Karpas-422 (cell line): ENCODE results near the gene NTHL1. TPM values are rescaled to one million over a fixed set of nuclear protein-coding genes. Genes with fewer than 3 reads are reported as not detected.

Experiments
- DNase-seq: peaks from one replicate; pipeline ENCODE4 v3.0.0-alpha.2; 2015
- H2AFZ ChIP-seq: fragments of 200-600 bp; sonication (generic); 2 replicates; pipeline ENCODE4 v1.6.1; 2014; ENCODE audit warnings: antibody characterized with exemption, low read length, mixed read lengths
- H3K27ac ChIP-seq: fragments of 200-600 bp; sonication (generic); 2 replicates; pipeline ENCODE4 v1.5.1; 2014; ENCODE audit warnings: mild to moderate bottlenecking, low read length, moderate library complexity
- H3K27me3 ChIP-seq: fragments of 200-600 bp; sonication (generic); 2 replicates; pipeline ENCODE4 v1.6.1; 2014; ENCODE audit warnings: low read length, mixed read lengths
- H3K36me3 ChIP-seq: fragments of 200-600 bp; sonication (generic); 2 replicates; pipeline ENCODE4 v1.6.1; 2014; ENCODE audit warnings: low read length, mixed read lengths; ENCODE audit not compliant: insufficient read depth
- H3K4me1 ChIP-seq: fragments of 200-600 bp; sonication (generic); 2 replicates; pipeline ENCODE4 v1.6.1; 2014; ENCODE audit warnings: mild to moderate bottlenecking, low read length, mixed read lengths
- H3K4me2 ChIP-seq: fragments of 200-600 bp; sonication (generic); 2 replicates; pipeline ENCODE4 v1.6.1; 2014; ENCODE audit warnings: low read length, low read depth, mild to moderate bottlenecking; ENCODE audit not compliant: poor library complexity, severe bottlenecking
- H3K4me3 ChIP-seq: fragments of 200-600 bp; sonication (generic); 2 replicates; pipeline ENCODE4 v1.5.1; 2014; ENCODE audit warnings: mild to moderate bottlenecking, antibody characterized with exemption, low read length, mixed read lengths
- H3K79me2 ChIP-seq: fragments of 200-600 bp; sonication (generic); 2 replicates; pipeline ENCODE4 v1.6.1; 2014; ENCODE audit warnings: mild to moderate bottlenecking, low read length, mixed read lengths
- H3K9ac ChIP-seq: fragments of 200-600 bp; sonication (generic); 2 replicates; pipeline ENCODE4 v1.6.0; 2014; ENCODE audit warnings: low read length
- H3K9me2 ChIP-seq: fragments of 200-600 bp; sonication (generic), shearing (Covaris generic); replicated peaks from 2 replicates; pipeline ENCODE4 v1.6.0; 2014; ENCODE audit warnings: mild to moderate bottlenecking, low read length, moderate library complexity; ENCODE audit not compliant: insufficient read depth
- H3K9me3 ChIP-seq: fragments of 300-700, 200-600 bp; sonication (generic); 2 replicates; pipeline ENCODE4 v1.6.1; 2014; ENCODE audit warnings: low read length, mixed read lengths
- H4K20me1 ChIP-seq: fragments of 200-600 bp; sonication (generic); 2 replicates; pipeline ENCODE4 v1.6.1; 2014; ENCODE audit warnings: mild to moderate bottlenecking, antibody characterized with exemption, low read length, low read depth; ENCODE audit not compliant: insufficient read depth
- total RNA-seq: library from RNA; depleted of rRNA; stranded (reverse); fragments of >200 nt; shearing (Covaris generic); gene quantifications from 2 replicates; pipeline ENCODE4 v1.2.3, GENCODE V29; 2014; ENCODE audit warnings: low replicate concordance

The NTHL1 gene
- total RNA-seq, 1 experiment from 2014 or later, result 23.2 TPM

GRCh38 chr16:2009791-2010510, 37.7 kb downstream of the NTHL1 start, which contains the start of gene ZNF598:
Gene ZNF598, minus strand, starts transcription at chr16:2009821.
- DNase-seq, result peak; percentile 95
- H3K27ac ChIP-seq, result peak within 1 kb of the TSS; percentile 57
- no peaks in the 10 kb centered on the region for H3K9me2 ChIP-seq
- peaks cover 56% of the 10 kb centered on the region for H3K79me2 ChIP-seq
- peaks cover 42% of the 10 kb centered on the region for H4K20me1 ChIP-seq
- no peaks in the 10 kb centered on the region for H3K27me3 ChIP-seq
- peak within 1 kb of the TSS; percentile 100 for H3K4me3 ChIP-seq
- no peaks in the 10 kb centered on the region for H3K9me3 ChIP-seq
- H3K9ac ChIP-seq, result peak within 1 kb of the TSS; percentile 98
- peak within 1 kb of the TSS; percentile 93 for H3K4me2 ChIP-seq
- H3K36me3 ChIP-seq, result no peaks in the 10 kb centered on the region
- peaks cover 46% of the 10 kb centered on the region for H3K4me1 ChIP-seq
- no peak within 1 kb of the TSS; the same call in 1 of the 2 replicates for H2AFZ ChIP-seq

GRCh38 chr16:2009164-2009711, 38.4 kb downstream of the NTHL1 start:
- no peaks in the 10 kb centered on the region for H3K36me3 ChIP-seq
- H3K9me3 ChIP-seq, result no peaks in the 10 kb centered on the region
- peak overlapping the region; percentile 46; the same call in 1 of the 2 replicates for H3K27ac ChIP-seq
- no peak for DNase-seq
- H3K27me3 ChIP-seq, result no peaks in the 10 kb centered on the region
- H3K79me2 ChIP-seq, result peaks cover 62% of the 10 kb centered on the region
- no peak overlapping the region for H2AFZ ChIP-seq
- peaks cover 51% of the 10 kb centered on the region for H3K4me1 ChIP-seq
- H3K4me3 ChIP-seq, result peak overlapping the region; percentile 100
- peak overlapping the region; percentile 98 for H3K9ac ChIP-seq
- H4K20me1 ChIP-seq, result peaks cover 50% of the 10 kb centered on the region
- H3K9me2 ChIP-seq, result no peaks in the 10 kb centered on the region
- peak overlapping the region; percentile 93 for H3K4me2 ChIP-seq

- peaks cover 53% of the 10 kb centered on the region for H4K20me1 ChIP-seq
- DNase-seq, result peak; percentile 66
- H3K79me2 ChIP-seq, result peaks cover 63% of the 10 kb centered on the region
- no peaks in the 10 kb centered on the region for H3K27me3 ChIP-seq
- peaks cover 55% of the 10 kb centered on the region for H3K4me1 ChIP-seq
- no peaks in the 10 kb centered on the region for H3K9me3 ChIP-seq
- peak overlapping the region; percentile 93 for H3K4me2 ChIP-seq
- peak overlapping the region; percentile 100 for H3K4me3 ChIP-seq
- peak overlapping the region; percentile 98 for H3K9ac ChIP-seq
- no peak overlapping the region for H2AFZ ChIP-seq
- no peaks in the 10 kb centered on the region for H3K9me2 ChIP-seq
- peak overlapping the region; percentile 46; the same call in 1 of the 2 replicates for H3K27ac ChIP-seq
- no peaks in the 10 kb centered on the region for H3K36me3 ChIP-seq
Observed at GRCh38 chr16:2008631-2009163, 38.9 kb downstream of the NTHL1 start.

- DNase-seq, result no peak
Observed at GRCh38 chr16:2008009-2008526, 39.6 kb downstream of the NTHL1 start.

GRCh38 chr16:2007081-2007836, 40.4 kb downstream of the NTHL1 start:
- H3K79me2 ChIP-seq, result peaks cover 73% of the 10 kb centered on the region
- no peak overlapping the region for H3K27ac ChIP-seq
- no peaks in the 10 kb centered on the region for H3K9me3 ChIP-seq
- H2AFZ ChIP-seq, result no peak overlapping the region
- H3K9me2 ChIP-seq, result no peaks in the 10 kb centered on the region
- no peaks in the 10 kb centered on the region for H3K27me3 ChIP-seq
- peak overlapping the region; percentile 98 for H3K9ac ChIP-seq
- peak overlapping the region; percentile 93 for H3K4me2 ChIP-seq
- peaks cover 55% of the 10 kb centered on the region for H3K4me1 ChIP-seq
- H3K36me3 ChIP-seq, result peaks cover 9% of the 10 kb centered on the region
- peak overlapping the region; percentile 100; the same call in 1 of the 2 replicates for H3K4me3 ChIP-seq
- peaks cover 68% of the 10 kb centered on the region for H4K20me1 ChIP-seq
- DNase-seq, result no peak

More at GRCh38 chr16:2008009-2008526, 39.6 kb downstream of the NTHL1 start:
- no peaks in the 10 kb centered on the region for H3K9me2 ChIP-seq
- no peaks in the 10 kb centered on the region for H3K27me3 ChIP-seq
- peak overlapping the region; percentile 46; the same call in 1 of the 2 replicates for H3K27ac ChIP-seq
- no peaks in the 10 kb centered on the region for H3K9me3 ChIP-seq
- no peak overlapping the region for H2AFZ ChIP-seq
- H4K20me1 ChIP-seq, result peaks cover 60% of the 10 kb centered on the region
- peaks cover 55% of the 10 kb centered on the region for H3K4me1 ChIP-seq
- peaks cover 6% of the 10 kb centered on the region for H3K36me3 ChIP-seq
- peak overlapping the region; percentile 100 for H3K4me3 ChIP-seq
- peaks cover 69% of the 10 kb centered on the region for H3K79me2 ChIP-seq
- peak overlapping the region; percentile 93 for H3K4me2 ChIP-seq
- H3K9ac ChIP-seq, result peak overlapping the region; percentile 98

GRCh38 chr16:2006317-2006716, 41.3 kb downstream of the NTHL1 start:
- Histone ChIP-seq H3K79me2 (peaks cover 73% of the 10 kb centered on the region), H3K9ac (peak overlapping the region; percentile 98), H2AFZ (no peak overlapping the region), H4K20me1 (peaks cover 73% of the 10 kb centered on the region), H3K4me3 (peak overlapping the region; percentile 9; the same call in 1 of the 2 replicates), H3K27ac (no peak overlapping the region), H3K4me2 (peak overlapping the region; percentile 93), H3K4me1 (peaks cover 55% of the 10 kb centered on the region), H3K9me2 (no peaks in the 10 kb centered on the region), H3K36me3 (peaks cover 14% of the 10 kb centered on the region), H3K9me3 (no peaks in the 10 kb centered on the region), H3K27me3 (no peaks in the 10 kb centered on the region)
- DNase-seq, result no peak

GRCh38 chr16:2005646-2006045, 42.0 kb downstream of the NTHL1 start:
- Histone ChIP-seq H3K9ac (peak overlapping the region; percentile 98), H3K27me3 (no peaks in the 10 kb centered on the region), H3K4me3 (no peak overlapping the region), H3K4me1 (peaks cover 52% of the 10 kb centered on the region), H3K27ac (no peak overlapping the region), H4K20me1 (peaks cover 73% of the 10 kb centered on the region), H3K36me3 (peaks cover 14% of the 10 kb centered on the region), H3K9me2 (no peaks in the 10 kb centered on the region), H3K4me2 (peak overlapping the region; percentile 93), H3K9me3 (no peaks in the 10 kb centered on the region), H3K79me2 (peaks cover 71% of the 10 kb centered on the region), H2AFZ (no peak overlapping the region)
- peak; percentile 81 for DNase-seq
